NCI-H1417 treated with DMSO at 0.1 percent for 48 hours (cell line): ENCODE measurements around the gene FES.
"Not testable (repeated sequence)": the region's sequence is repeated elsewhere in the genome, so short reads cannot be mapped to it uniquely, and the experiment has no call there.

Experiments used
- DNase-seq: peaks from one replicate; lab custom pipeline; 2025; lab: John Stamatoyannopoulos, UW

Gene FES

DNA sequence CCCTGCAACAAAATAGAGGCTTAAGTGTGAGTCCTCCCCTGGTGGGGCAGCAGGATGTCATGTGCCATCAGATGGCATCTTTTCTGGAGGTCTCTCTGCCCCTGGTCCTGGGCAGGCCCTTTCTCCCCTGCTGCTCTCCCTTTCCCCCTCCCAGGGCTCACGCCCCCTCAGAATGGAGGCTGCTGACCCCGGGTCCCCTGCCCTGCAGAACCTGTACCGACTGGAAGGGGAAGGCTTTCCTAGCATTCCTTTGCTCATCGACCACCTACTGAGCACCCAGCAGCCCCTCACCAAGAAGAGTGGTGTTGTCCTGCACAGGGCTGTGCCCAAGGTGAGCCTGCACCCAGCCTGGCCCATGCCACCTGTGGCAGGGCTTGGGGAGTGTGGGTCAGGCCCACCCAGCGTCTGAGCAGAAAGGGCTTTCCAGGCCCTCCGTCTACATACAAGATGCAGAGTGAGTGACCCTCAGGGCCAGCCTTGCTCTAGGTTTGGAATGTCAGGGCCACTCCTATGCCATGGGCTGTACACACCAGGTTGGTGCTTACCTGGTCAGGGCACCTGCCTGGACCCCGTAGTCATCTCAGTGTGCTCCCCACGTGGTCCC lies 7.1 kb downstream of the FES start:
- DNase-seq = no peak

GRCh38 chr15:90892023-90892422 lies 7.7 kb downstream of the FES start:
- DNase-seq = no peak

- no peak for DNase-seq
Observed at GRCh38 chr15:90892498-90893174, 8.3 kb downstream of the FES start.

- no peak for DNase-seq
Observed at GRCh38 chr15:90893175-90894090, 9.1 kb downstream of the FES start.

GRCh38 chr15:90895571-90896117 lies 11.3 kb downstream of the FES start:
- DNase-seq = no peak

- not testable (repeated sequence) for DNase-seq
Observed at GRCh38 chr15:90897131-90897655, 12.9 kb downstream of the FES start.

DNA sequence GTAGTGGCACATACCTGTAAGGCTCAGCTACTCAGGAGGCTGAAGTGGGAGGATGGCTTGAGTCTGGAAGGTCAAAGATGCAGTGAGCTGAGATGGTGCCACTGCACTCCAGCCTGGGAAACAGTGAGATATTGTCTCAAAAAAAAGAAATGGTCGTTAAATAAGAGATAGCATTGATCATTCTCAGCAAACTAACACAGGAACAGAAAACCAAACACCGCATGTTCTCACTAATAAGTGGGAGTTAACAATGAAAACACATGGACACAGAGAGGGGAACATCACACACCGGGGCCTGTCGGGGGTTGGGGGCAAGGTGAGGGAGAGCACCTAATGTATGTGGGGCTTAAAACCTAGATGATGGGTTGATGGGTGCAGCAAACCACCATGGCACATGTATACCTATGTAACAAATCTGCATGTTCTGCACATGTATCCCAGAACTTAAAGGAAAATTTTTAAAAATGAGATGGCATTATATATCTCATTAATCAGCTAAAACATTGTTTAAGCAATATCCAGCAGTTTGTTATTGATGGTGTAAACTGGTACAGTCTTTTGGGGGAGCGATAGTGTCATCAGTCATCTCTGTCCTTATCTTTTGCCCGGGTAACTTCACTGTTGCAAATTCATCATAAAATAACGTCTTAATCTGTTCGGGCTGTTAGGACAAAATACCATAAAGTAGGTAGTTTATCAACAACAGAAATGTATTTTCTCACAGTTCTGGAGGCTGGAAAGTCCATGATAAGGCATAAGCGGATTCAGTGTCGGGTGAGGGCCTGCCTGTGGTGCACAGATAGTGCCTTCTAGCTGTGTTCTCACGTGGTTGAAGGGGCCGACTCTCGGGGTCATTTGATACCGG lies 17.1 kb downstream of the FES start:
- no peak for DNase-seq

- DNase-seq = peak; percentile 36
Observed at GRCh38 chr15:90902040-90902839, 17.9 kb downstream of the FES start.

- DNase-seq = peak; percentile 19
Observed at GRCh38 chr15:90902840-90903732, 18.8 kb downstream of the FES start, which contains the start of gene MAN2A2. Gene MAN2A2, plus strand, starts transcription at chr15:90903302. Its CDS starts 906 bp downstream, at chr15:90904208.

GRCh38 chr15:90903733-90904536 lies 19.6 kb downstream of the FES start:
- DNase-seq = no peak

DNA sequence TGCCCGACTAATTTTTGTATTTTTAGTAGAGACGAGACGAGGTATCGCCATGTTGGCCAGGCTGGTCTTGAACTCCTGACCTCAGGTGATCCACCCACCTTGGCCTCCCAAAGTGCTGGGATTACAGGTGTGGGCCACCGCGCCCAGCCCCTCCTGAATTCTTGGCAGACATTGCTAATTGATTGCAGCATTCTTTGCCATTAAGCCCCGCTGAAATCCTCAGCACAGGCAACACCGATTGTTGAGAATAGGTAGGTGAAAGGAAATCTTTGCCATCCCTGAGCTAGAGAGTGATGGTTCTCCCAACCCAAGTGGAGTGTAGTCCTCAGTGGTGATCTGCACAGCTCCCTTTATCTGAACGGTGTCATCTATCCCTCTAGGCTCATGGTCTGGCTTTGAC lies 20.4 kb downstream of the FES start:
- DNase-seq = no peak

DNA sequence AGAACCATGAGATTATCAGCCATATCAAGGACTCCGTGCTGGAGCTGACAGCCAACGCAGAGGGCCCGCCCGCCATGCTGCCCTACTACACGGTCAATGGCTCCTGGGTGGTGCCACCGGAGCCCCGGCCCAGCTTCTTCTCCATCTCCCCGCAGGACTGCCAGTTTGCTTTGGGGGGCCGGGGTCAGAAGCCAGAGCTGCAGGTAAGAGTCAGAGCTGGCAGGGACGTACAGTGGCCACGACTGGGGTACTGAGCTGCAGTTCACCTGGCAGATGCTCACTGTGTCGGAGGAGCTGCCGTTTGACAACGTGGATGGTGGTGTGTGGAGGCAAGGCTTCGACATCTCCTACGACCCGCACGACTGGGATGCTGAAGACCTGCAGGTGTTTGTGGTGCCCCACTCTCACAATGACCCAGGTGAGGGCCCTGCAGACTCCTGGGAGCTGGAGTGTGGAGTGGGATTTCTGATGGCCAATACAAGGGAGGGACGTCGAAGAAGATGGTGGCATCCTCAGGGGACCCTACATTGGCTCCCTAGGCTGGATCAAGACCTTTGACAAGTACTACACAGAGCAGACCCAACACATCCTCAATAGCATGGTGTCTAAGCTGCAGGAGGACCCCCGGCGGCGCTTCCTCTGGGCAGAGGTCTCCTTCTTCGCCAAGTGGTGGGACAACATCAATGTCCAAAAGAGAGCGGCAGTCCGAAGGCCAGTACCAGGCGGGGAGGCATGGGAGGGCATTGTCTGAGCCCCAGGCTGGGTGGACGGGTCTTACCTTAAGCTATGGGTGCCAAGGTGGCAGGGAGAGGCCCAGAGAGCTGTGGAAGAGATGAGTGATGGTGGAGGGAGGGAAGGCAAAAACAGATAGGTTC lies 21.2 kb downstream of the FES start:
- DNase-seq = no peak

- DNase-seq = no peak
Observed at GRCh38 chr15:90906181-90906849, 22.0 kb downstream of the FES start.

- DNase-seq = no peak
Observed at GRCh38 chr15:90907051-90907660, 22.9 kb downstream of the FES start.

GRCh38 chr15:90907838-90908507 lies 23.7 kb downstream of the FES start:
- DNase-seq = no peak

- not testable (repeated sequence) for DNase-seq
Observed at GRCh38 chr15:90909449-90909848, 25.1 kb downstream of the FES start.
